Ectodermal cell (in vitro differentiated cells): ENCODE results near the gene LARGE1.

ENCODE experiments used
- H3K27ac ChIP-seq: 2 replicates; pipeline ENCODE4 v1.7.0; 2013; ENCODE audit warnings: mild to moderate bottlenecking, low read depth, low read length; ENCODE audit not compliant: insufficient read depth, poor library complexity, severe bottlenecking
- H3K27me3 ChIP-seq: 2 replicates; pipeline ENCODE4 v1.7.0; 2013; ENCODE audit warnings: mild to moderate bottlenecking, low read length; ENCODE audit not compliant: insufficient read depth, control insufficient read depth, poor library complexity, severe bottlenecking
- H3K36me3 ChIP-seq: one replicate; pipeline ENCODE4 v1.7.0; 2013; ENCODE audit warnings: low read length; ENCODE audit not compliant: control insufficient read depth, insufficient read depth
- H3K4me1 ChIP-seq: one replicate; pipeline ENCODE4 v1.7.0; 2013; ENCODE audit warnings: low read length; ENCODE audit not compliant: control insufficient read depth, insufficient read depth
- H3K4me3 ChIP-seq: 2 replicates; pipeline ENCODE4 v1.7.0; 2013; ENCODE audit warnings: low read depth, low read length, control low read depth; ENCODE audit not compliant: insufficient read depth
- H3K9me3 ChIP-seq: 2 replicates; pipeline ENCODE4 v1.7.0; 2013; ENCODE audit warnings: mild to moderate bottlenecking, low read length, moderate library complexity; ENCODE audit not compliant: control insufficient read depth
- WGBS, 2 experiments: methylation state at CpG; one replicate each; pipeline ENCODE4 v1.1.7; 2013; ENCODE audit warnings: missing lambda C conversion rate in 2 of 2; 5-methylcytosine and 5-hydroxymethylcytosine counted together

Gene LARGE1

GRCh38 chr22:33529424-33530113 lies 390.7 kb downstream of the LARGE1 start:
- no peaks in the 10 kb centered on the region for H3K27me3 ChIP-seq
- H3K4me3 ChIP-seq = no peak overlapping the region
- WGBS, 2 experiments = 93 to 94% methylated on average over 9 of the region's 9 CpGs
- H3K27ac ChIP-seq = no peak overlapping the region
- no peaks in the 10 kb centered on the region for H3K9me3 ChIP-seq
- no peaks in the 10 kb centered on the region for H3K36me3 ChIP-seq
- peaks cover 4% of the 10 kb centered on the region for H3K4me1 ChIP-seq

GRCh38 chr22:33528183-33528582 lies 392.1 kb downstream of the LARGE1 start:
- Histone ChIP-seq H3K27ac (no peak overlapping the region), H3K27me3 (no peaks in the 10 kb centered on the region), H3K36me3 (no peaks in the 10 kb centered on the region), H3K4me3 (no peak overlapping the region), H3K4me1 (peaks cover 4% of the 10 kb centered on the region), H3K9me3 (no peaks in the 10 kb centered on the region)
- WGBS, 2 experiments = 92 to 96% methylated on average over 3 of the region's 3 CpGs

- H3K36me3 ChIP-seq = no peaks in the 10 kb centered on the region
- WGBS, 2 experiments = 90 to 94% methylated on average over 12 of the region's 12 CpGs
- no peaks in the 10 kb centered on the region for H3K9me3 ChIP-seq
- H3K4me1 ChIP-seq = peaks cover 4% of the 10 kb centered on the region
- H3K27ac ChIP-seq = no peak overlapping the region
- no peak overlapping the region for H3K4me3 ChIP-seq
- no peaks in the 10 kb centered on the region for H3K27me3 ChIP-seq
Observed at GRCh38 chr22:33526434-33527107, 393.7 kb downstream of the LARGE1 start.

GRCh38 chr22:33524511-33525260 lies 395.6 kb downstream of the LARGE1 start:
- WGBS, 2 experiments = 75 to 82% methylated on average over 4 of the region's 4 CpGs
- H3K27me3 ChIP-seq = no peaks in the 10 kb centered on the region
- no peak overlapping the region for H3K4me3 ChIP-seq
- H3K36me3 ChIP-seq = no peaks in the 10 kb centered on the region
- peaks cover 4% of the 10 kb centered on the region for H3K4me1 ChIP-seq
- H3K9me3 ChIP-seq = no peaks in the 10 kb centered on the region
- no peak overlapping the region for H3K27ac ChIP-seq

GRCh38 chr22:33521879-33522665 lies 398.2 kb downstream of the LARGE1 start:
- Histone ChIP-seq H3K36me3 (no peaks in the 10 kb centered on the region), H3K4me3 (no peak overlapping the region), H3K4me1 (peaks cover 4% of the 10 kb centered on the region), H3K27ac (no peak overlapping the region), H3K27me3 (no peaks in the 10 kb centered on the region), H3K9me3 (no peaks in the 10 kb centered on the region)
- 92 to 94% methylated on average over 9 of the region's 9 CpGs for WGBS, 2 experiments

GRCh38 chr22:33520904-33521780 lies 399.1 kb downstream of the LARGE1 start:
- Histone ChIP-seq H3K9me3 (no peaks in the 10 kb centered on the region), H3K4me3 (no peak overlapping the region), H3K36me3 (no peaks in the 10 kb centered on the region), H3K4me1 (peaks cover 4% of the 10 kb centered on the region), H3K27me3 (no peaks in the 10 kb centered on the region), H3K27ac (no peak overlapping the region)
- WGBS, 2 experiments = 90 to 96% methylated on average over 7 to 8 of the region's 8 CpGs

GRCh38 chr22:33519974-33520903 lies 400.0 kb downstream of the LARGE1 start:
- H3K4me1 ChIP-seq = peaks cover 4% of the 10 kb centered on the region
- WGBS, 2 experiments = 91 to 93% methylated on average over 13 of the region's 13 CpGs
- H3K27ac ChIP-seq = no peak overlapping the region
- H3K36me3 ChIP-seq = no peaks in the 10 kb centered on the region
- H3K9me3 ChIP-seq = no peaks in the 10 kb centered on the region
- H3K4me3 ChIP-seq = no peak overlapping the region
- no peaks in the 10 kb centered on the region for H3K27me3 ChIP-seq

GRCh38 chr22:33519071-33519973 lies 401.0 kb downstream of the LARGE1 start:
- H3K9me3 ChIP-seq = no peaks in the 10 kb centered on the region
- H3K4me1 ChIP-seq = no peaks in the 10 kb centered on the region
- H3K27me3 ChIP-seq = no peaks in the 10 kb centered on the region
- WGBS, 2 experiments = 57 to 64% methylated on average over 12 to 13 of the region's 13 CpGs
- no peak overlapping the region for H3K27ac ChIP-seq
- H3K36me3 ChIP-seq = no peaks in the 10 kb centered on the region
- H3K4me3 ChIP-seq = no peak overlapping the region
